Measurements from ENCODE around the gene FBLN2. TPM values are rescaled to one million over a fixed set of nuclear protein-coding genes. Genes with fewer than 3 reads are reported as not detected.

FBLN2 gene
- polyA plus RNA-seq, 1 donor (not counting 4 experiments of a cell fraction or from before 2014, with no cell fraction given): 0.72 TPM

- Histone ChIP-seq H3K4me1 (ENCODE audit: control insufficient read depth, extremely low read depth, insufficient read depth, low read length) (peaks cover 13% of the 10 kb centered on the region), H4K20me1 (ENCODE audit: control insufficient read depth, extremely low read depth, insufficient read depth, low read length) (no peaks in the 10 kb centered on the region), H3K79me2 (ENCODE audit: control insufficient read depth, insufficient read depth, low read length) (no peaks in the 10 kb centered on the region), H3K9ac (ENCODE audit: control insufficient read depth, extremely low read depth, insufficient read depth, low read length) (no peak overlapping the region), H3K4me3 (ENCODE audit: control insufficient read depth in 2 of 3, extremely low read depth in 1 of 3, insufficient read depth in 2 of 3, low read depth in 1 of 3, low read length in 3 of 3) (no peak overlapping the region), H2AFZ (ENCODE audit: control insufficient read depth, low read length) (no peak overlapping the region), H3K27me3 (ENCODE audit: control insufficient read depth, extremely low read depth, insufficient read depth, low read length) (no peaks in the 10 kb centered on the region), H3K9me1 (ENCODE audit: control insufficient read depth, extremely low read depth, insufficient read depth, low read length) (no peaks in the 10 kb centered on the region), H3K27ac (ENCODE audit: control insufficient read depth, insufficient read depth, low read length) (no peak overlapping the region), H3K36me3 (ENCODE audit: control insufficient read depth in 2 of 2, extremely low read depth in 1 of 2, insufficient read depth in 2 of 2, low read length in 2 of 2) (no peaks in the 10 kb centered on the region), H3K9me3 (ENCODE audit: control insufficient read depth, low read depth, low read length) (no peaks in the 10 kb centered on the region), H3K4me2 (ENCODE audit: control insufficient read depth, extremely low read depth, insufficient read depth, low read depth, low read length) (no peak overlapping the region)
- FAIRE-seq: no peak
- dilution Hi-C loops (cut with MboI; ENCODE audit: extremely low pct_ligation_motif_present, low sequenced_read_pairs): loop anchor here (10.0 kb wide), 1 partner anchor 126 kb away; no protein-coding TSS in a partner anchor
- TF ChIP-seq, protein P1, sequence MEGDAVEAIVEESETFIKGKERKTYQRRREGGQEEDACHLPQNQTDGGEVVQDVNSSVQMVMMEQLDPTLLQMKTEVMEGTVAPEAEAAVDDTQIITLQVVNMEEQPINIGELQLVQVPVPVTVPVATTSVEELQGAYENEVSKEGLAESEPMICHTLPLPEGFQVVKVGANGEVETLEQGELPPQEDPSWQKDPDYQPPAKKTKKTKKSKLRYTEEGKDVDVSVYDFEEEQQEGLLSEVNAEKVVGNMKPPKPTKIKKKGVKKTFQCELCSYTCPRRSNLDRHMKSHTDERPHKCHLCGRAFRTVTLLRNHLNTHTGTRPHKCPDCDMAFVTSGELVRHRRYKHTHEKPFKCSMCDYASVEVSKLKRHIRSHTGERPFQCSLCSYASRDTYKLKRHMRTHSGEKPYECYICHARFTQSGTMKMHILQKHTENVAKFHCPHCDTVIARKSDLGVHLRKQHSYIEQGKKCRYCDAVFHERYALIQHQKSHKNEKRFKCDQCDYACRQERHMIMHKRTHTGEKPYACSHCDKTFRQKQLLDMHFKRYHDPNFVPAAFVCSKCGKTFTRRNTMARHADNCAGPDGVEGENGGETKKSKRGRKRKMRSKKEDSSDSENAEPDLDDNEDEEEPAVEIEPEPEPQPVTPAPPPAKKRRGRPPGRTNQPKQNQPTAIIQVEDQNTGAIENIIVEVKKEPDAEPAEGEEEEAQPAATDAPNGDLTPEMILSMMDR (optimal IDR thresholded peaks at IDR 0.05 in 1 of 3, IDR thresholded peaks at IDR 0.05 in 1 of 3, conservative IDR thresholded peaks at IDR 0.05 in 1 of 3; ENCODE audit: extremely low read depth in 1 of 3, insufficient read depth in 2 of 3, low read length in 3 of 3): no peak
- no peak for TF ChIP-seq EZH2 (IDR thresholded peaks at IDR 0.05; ENCODE audit: low read length)
- no peak for DNase-seq (ENCODE audit: low read depth, low spot score)
These were observed 29.7 kb upstream of the FBLN2 start for GRCh38 chr3:13519006-13519791.

DNA sequence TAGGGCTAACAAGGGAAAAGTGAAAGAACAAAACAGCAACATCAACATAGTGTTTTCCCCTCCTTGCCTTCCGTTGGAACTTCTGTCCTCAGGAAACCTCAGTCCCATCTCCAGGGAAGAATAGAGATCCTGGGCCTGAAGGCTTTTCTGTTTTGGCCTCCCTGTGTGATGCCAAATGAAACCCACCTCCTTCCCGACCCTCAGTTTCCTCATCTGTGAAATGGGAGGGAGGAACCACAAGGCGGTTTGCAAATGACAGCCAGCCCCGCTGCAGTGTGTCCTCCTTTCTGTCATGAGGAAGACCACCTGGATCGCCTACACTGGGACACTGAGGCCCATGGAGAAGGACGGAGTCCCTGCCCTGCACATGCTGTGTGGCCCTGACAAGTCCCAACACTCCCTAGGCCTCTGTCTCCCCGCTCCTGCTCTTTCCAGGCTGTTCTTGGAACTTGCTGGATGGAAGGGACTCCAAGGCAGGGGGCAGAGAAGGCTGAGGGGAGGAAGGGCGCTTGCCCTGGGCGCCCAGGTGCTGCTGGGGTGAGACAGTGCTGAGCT lies 28.5 kb upstream of the FBLN2 start:
- H3K9me3 ChIP-seq (ENCODE audit: control insufficient read depth, low read depth, low read length): no peaks in the 10 kb centered on the region
- no peaks in the 10 kb centered on the region for H3K9me1 ChIP-seq (ENCODE audit: control insufficient read depth, extremely low read depth, insufficient read depth, low read length)
- H3K4me2 ChIP-seq (ENCODE audit: control insufficient read depth, extremely low read depth, insufficient read depth, low read depth, low read length): no peak overlapping the region
- dilution Hi-C loops (cut with MboI; ENCODE audit: extremely low pct_ligation_motif_present, low sequenced_read_pairs): no loop called here
- H3K27me3 ChIP-seq (ENCODE audit: control insufficient read depth, extremely low read depth, insufficient read depth, low read length): no peaks in the 10 kb centered on the region
- no peak for TF ChIP-seq EZH2 (IDR thresholded peaks at IDR 0.05; ENCODE audit: low read length)
- TF ChIP-seq, protein P1 (optimal IDR thresholded peaks at IDR 0.05 in 1 of 3, IDR thresholded peaks at IDR 0.05 in 1 of 3, conservative IDR thresholded peaks at IDR 0.05 in 1 of 3; ENCODE audit: extremely low read depth in 1 of 3, insufficient read depth in 2 of 3, low read length in 3 of 3): no peak
- FAIRE-seq: no peak
- H3K4me1 ChIP-seq (ENCODE audit: control insufficient read depth, extremely low read depth, insufficient read depth, low read length): peaks cover 1% of the 10 kb centered on the region
- H3K4me3 ChIP-seq (ENCODE audit: control insufficient read depth in 2 of 3, extremely low read depth in 1 of 3, insufficient read depth in 2 of 3, low read depth in 1 of 3, low read length in 3 of 3): no peak overlapping the region
- no peak overlapping the region for H3K9ac ChIP-seq (ENCODE audit: control insufficient read depth, extremely low read depth, insufficient read depth, low read length)
- H4K20me1 ChIP-seq (ENCODE audit: control insufficient read depth, extremely low read depth, insufficient read depth, low read length): no peaks in the 10 kb centered on the region
- no peaks in the 10 kb centered on the region for H3K36me3 ChIP-seq (ENCODE audit: control insufficient read depth in 2 of 2, extremely low read depth in 1 of 2, insufficient read depth in 2 of 2, low read length in 2 of 2)
- no peaks in the 10 kb centered on the region for H3K79me2 ChIP-seq (ENCODE audit: control insufficient read depth, insufficient read depth, low read length)
- H3K27ac ChIP-seq (ENCODE audit: control insufficient read depth, insufficient read depth, low read length): no peak overlapping the region
- DNase-seq (ENCODE audit: low read depth, low spot score): no peak
- H2AFZ ChIP-seq (ENCODE audit: control insufficient read depth, low read length): no peak overlapping the region

All from keratinocyte (primary cell).